Thoracic aorta (tissue), 2 donors: ENCODE results near the gene MBD5. TPM values are rescaled to one million over a fixed set of nuclear protein-coding genes. Genes with fewer than 3 reads are reported as not detected.

Experiments
- ATAC-seq: fragments of 150-250 bp; one replicate; pipeline ENCODE4 v1.8.0; 2017; ENCODE audit warnings: low read depth; ENCODE audit not compliant: insufficient number of reproducible peaks, low FRiP score
- DNase-seq: peaks from one replicate; pipeline ENCODE4 v3.0.0-alpha.2; 2020; ENCODE audit warnings: low spot score
- H3K27ac ChIP-seq, 2 donors: fragments of 200-600 bp; sonication (generic); 1 replicate in 1 of 2; 2 replicates in 1 of 2; pipeline ENCODE4 v1.5.1; 2016; ENCODE audit warnings: mild to moderate bottlenecking in 2 of 2, moderate library complexity in 2 of 2
- H3K27me3 ChIP-seq: fragments of 200-600 bp; sonication (generic); replicated peaks from 2 replicates; pipeline ENCODE4 v1.6.0; 2016; ENCODE audit warnings: mild to moderate bottlenecking; ENCODE audit not compliant: insufficient read depth
- H3K36me3 ChIP-seq: fragments of 200-600 bp; sonication (generic); one replicate; pipeline ENCODE4 v1.5.1; 2016
- H3K4me1 ChIP-seq, 2 donors: fragments of 200-600 bp; sonication (generic); 1 replicate in 1 of 2; 2 replicates in 1 of 2; pipeline versions ENCODE4 v1.5.1 to v1.6.0; 2016; ENCODE audit warnings: low read depth in 2 of 2, mild to moderate bottlenecking in 1 of 2; ENCODE audit not compliant: control insufficient read depth in 1 of 2
- H3K4me3 ChIP-seq: fragments of 200-600 bp; sonication (generic); 2 replicates; pipeline ENCODE4 v1.5.1; 2016; ENCODE audit warnings: mild to moderate bottlenecking
- H3K9me3 ChIP-seq: fragments of 200-600 bp; sonication (generic); 2 replicates; pipeline ENCODE4 v1.5.1; 2016
- CTCF ChIP-seq: fragments of 200-600 bp; sonication (generic); IDR thresholded peaks from one replicate; pipeline ENCODE4 v1.5.1; 2019; ENCODE audit warnings: antibody characterized with exemption
- total RNA-seq, 2 donors: library from RNA; depleted of rRNA; stranded (reverse); fragments of >200 nt; gene quantifications; one replicate each; pipeline versions ENCODE4 v1.1.0 to v1.2.3, GENCODE V29; 2016

MBD5 gene
- total RNA-seq, 2 donors from 2014 or later = 35.1 to 50.3 TPM

DNA sequence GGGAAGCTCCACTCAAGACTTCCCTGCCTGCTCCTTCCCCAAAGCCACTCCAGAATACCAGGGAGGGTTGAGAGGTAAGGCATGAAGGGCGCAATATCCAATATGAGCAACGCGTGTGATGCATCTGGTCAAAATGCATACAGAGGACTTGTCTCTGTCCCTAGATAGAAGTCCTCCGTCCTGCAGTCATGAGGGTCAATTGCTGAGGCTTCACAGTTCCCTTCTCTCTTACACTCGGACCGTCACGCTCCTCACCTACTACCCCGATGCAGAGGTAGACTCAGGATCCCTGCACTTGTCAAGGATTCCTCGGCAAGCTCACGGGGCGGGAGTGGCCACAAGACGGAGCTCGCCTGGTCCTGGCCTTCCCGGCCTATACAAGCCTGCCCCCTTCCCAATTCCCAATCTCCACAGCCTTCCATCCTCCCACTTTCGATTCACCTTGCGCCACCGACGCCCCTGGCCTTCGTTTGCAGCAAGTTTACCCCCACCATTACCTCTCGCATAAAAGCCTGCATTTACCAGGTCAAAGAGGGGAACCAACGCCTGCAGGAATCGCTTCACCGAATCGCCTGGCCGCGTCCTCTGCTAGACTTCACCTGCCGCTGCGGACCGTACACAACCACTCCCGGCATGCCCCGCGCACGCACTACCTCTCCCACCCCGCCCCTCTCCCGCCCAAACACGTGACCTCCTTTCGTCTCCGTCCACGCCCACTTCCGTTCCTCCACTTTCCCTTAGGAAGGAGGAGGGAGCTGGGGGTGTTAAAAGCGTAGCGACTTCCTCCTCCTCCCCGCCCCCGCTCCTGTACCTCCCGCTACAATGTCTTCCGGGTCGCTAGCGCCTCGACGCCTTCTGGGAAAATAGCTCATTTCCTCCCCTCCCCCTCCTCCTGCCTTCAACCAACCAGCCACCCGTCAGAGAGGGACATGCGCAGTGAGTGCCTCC is 506 bp upstream of the MBD5 start, which contains the start of gene ORC4:
TSS of gene ORC4 (minus strand) at position 627 of the 948 bp plus-strand sequence. CDS start 44,779 bp downstream, outside the sequence.
- H3K4me1 ChIP-seq = peaks cover 29 to 32% of the 10 kb centered on the region in 2 donors
- H3K27ac ChIP-seq = peak within 1 kb of the TSS; percentile 92 to 95
- no peaks in the 10 kb centered on the region for H3K9me3 ChIP-seq
- DNase-seq = peak; percentile 99
- peak within 1 kb of the TSS; percentile 100 for H3K4me3 ChIP-seq
- peak; percentile 19 for TF ChIP-seq CTCF
- H3K27me3 ChIP-seq = no peaks in the 10 kb centered on the region
- peak; percentile 99 for ATAC-seq
- no peaks in the 10 kb centered on the region for H3K36me3 ChIP-seq

DNA sequence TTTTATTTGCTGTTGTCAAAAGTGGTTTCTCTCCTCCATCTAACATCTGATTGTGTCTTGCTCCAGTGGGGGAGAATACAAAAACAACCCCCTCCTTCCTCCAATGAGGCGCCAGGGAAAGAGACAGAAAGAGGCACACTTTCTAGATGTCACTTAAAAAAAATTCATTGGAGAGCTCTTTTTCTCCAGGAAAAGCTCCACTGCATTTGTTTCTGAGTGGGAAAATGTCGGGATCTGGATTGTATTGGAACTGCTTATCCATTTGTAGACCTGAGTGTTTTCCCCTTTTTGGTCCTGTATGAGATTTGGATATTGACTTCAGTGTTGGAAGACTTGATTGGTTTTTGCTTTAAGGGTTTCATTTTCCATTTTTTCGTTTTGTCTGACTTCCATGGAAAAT is 995 bp downstream of the MBD5 start:
- Histone ChIP-seq H3K36me3 (no peaks in the 10 kb centered on the region), H3K27me3 (no peaks in the 10 kb centered on the region), H3K27ac (peak overlapping the region; percentile 92 to 95), H3K4me3 (peak overlapping the region; percentile 100), H3K9me3 (no peaks in the 10 kb centered on the region), H3K4me1 (peaks cover 29 to 32% of the 10 kb centered on the region in 2 donors)
- DNase-seq = no peak
- ATAC-seq = no peak
- no peak for TF ChIP-seq CTCF

DNA sequence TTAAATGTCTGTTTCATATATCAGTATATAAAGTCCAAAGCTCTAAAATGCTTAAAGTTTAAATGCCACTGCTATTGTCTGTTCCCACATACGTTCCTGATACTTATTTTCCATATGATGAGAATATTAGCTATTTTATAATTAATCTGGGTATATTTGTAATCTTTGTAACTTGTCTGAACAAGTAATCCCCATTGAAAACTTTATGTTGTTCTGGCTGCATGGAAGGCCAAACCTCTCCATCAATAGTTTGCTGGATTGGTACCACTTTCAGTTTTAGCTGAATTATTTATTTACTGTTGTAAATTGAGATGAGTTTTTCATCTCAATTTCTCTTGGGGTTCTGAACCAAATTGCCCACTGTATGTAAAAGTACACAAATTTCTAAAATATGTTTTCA is 1.5 kb downstream of the MBD5 start:
- no peaks in the 10 kb centered on the region for H3K36me3 ChIP-seq
- H3K9me3 ChIP-seq = no peaks in the 10 kb centered on the region
- no peaks in the 10 kb centered on the region for H3K27me3 ChIP-seq
- no peak for ATAC-seq
- peaks cover 29% of the 10 kb centered on the region in 2 donors for H3K4me1 ChIP-seq
- peak overlapping the region; percentile 100 for H3K4me3 ChIP-seq
- H3K27ac ChIP-seq = no peak overlapping the region
- TF ChIP-seq CTCF = no peak
- DNase-seq = no peak

- no peak for TF ChIP-seq CTCF
- no peaks in the 10 kb centered on the region for H3K9me3 ChIP-seq
- DNase-seq (no peak), ATAC-seq (no peak)
- H3K27me3 ChIP-seq = no peaks in the 10 kb centered on the region
- H3K27ac ChIP-seq = no peak overlapping the region
- peaks cover 29% of the 10 kb centered on the region in 2 donors for H3K4me1 ChIP-seq
- peak overlapping the region; percentile 100 for H3K4me3 ChIP-seq
- no peaks in the 10 kb centered on the region for H3K36me3 ChIP-seq
These were observed 2.0 kb downstream of the MBD5 start for GRCh38 chr2:148022882-148023281.

DNA sequence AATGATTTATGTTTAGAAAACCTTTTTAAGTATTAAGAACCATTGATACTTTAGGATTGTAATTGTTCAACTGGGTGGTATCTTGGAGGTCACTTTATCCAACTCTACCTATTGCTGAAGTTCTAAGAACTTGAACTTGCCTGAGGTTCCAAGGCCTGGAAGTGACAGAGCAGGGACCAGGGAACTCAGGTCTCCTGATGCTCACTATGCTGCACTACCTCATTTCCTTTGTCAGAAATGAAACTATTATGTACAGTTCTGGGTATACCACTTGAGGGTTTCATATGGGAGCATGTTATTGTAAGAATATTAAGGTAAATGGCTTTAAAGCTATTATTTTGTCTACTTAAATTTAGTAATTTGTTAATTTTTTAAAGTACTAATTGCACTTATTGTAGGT is 3.0 kb downstream of the MBD5 start:
- H3K36me3 ChIP-seq = no peaks in the 10 kb centered on the region
- ATAC-seq = no peak
- no peak for TF ChIP-seq CTCF
- no peaks in the 10 kb centered on the region for H3K9me3 ChIP-seq
- H3K4me1 ChIP-seq = peaks cover 26 to 29% of the 10 kb centered on the region in 2 donors
- no peak overlapping the region for H3K27ac ChIP-seq
- DNase-seq = no peak
- no peaks in the 10 kb centered on the region for H3K27me3 ChIP-seq
- no peak overlapping the region for H3K4me3 ChIP-seq
